ENCODE results near the gene LCOR. TPM values are rescaled to one million over a fixed set of nuclear protein-coding genes. Genes with fewer than 3 reads are reported as not detected.

LCOR gene
- total and polyA plus RNA-seq, 9 of the 15 experiments (the other 6 are each of a cell fraction or from before 2014, with no cell fraction given), result 3.6 to 25.2 (median 14.4) TPM

GRCh38 chr10:96789571-96790108 is 42.5 kb upstream of the LCOR start (continued):
- TF ChIP-seq ZNF639 (CRISPR knock-in tag; conservative IDR thresholded peaks at IDR 0.05 in 1 of 2, IDR thresholded peaks at IDR 0.05 in 1 of 2), result no peak
- peak; percentile 90; the same call in 1 of the 2 replicates for TF ChIP-seq LARP7 (IDR thresholded peaks at IDR 0.05)
- TF ChIP-seq ZBTB7A (IDR thresholded peaks at IDR 0.05; ENCODE audit: borderline replicate concordance, control insufficient read depth, low read depth, low read length), result no peak
- no peak for TF ChIP-seq ARID4B (CRISPR knock-in tag; IDR thresholded peaks at IDR 0.05)
- TF ChIP-seq ZNF384 (IDR thresholded peaks at IDR 0.05; ENCODE audit: low read depth, low read length), result 0 out of 2 replicates have a peak, but pooled peaks have one; percentile 14
- TF ChIP-seq BRCA1 (IDR thresholded peaks at IDR 0.05), result no peak
- TF ChIP-seq BRCA1 (CRISPR knock-in tag; IDR thresholded peaks at IDR 0.05), result no peak
- TF ChIP-seq, protein P1, sequence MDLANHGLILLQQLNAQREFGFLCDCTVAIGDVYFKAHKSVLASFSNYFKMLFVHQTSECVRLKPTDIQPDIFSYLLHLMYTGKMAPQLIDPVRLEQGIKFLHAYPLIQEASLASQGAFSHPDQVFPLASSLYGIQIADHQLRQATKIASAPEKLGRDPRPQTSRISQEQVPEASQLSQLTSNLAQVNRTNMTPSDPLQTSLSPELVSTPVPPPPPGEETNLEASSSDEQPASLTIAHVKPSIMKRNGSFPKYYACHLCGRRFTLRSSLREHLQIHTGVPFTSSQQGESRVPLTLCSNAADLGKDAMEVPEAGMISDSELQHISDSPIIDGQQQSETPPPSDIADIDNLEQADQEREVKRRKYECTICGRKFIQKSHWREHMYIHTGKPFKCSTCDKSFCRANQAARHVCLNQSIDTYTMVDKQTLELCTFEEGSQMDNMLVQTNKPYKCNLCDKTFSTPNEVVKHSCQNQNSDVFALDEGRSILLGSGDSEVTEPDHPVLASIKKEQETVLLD (IDR thresholded peaks at IDR 0.05), result peak; percentile 67
- TF ChIP-seq, protein P2, sequence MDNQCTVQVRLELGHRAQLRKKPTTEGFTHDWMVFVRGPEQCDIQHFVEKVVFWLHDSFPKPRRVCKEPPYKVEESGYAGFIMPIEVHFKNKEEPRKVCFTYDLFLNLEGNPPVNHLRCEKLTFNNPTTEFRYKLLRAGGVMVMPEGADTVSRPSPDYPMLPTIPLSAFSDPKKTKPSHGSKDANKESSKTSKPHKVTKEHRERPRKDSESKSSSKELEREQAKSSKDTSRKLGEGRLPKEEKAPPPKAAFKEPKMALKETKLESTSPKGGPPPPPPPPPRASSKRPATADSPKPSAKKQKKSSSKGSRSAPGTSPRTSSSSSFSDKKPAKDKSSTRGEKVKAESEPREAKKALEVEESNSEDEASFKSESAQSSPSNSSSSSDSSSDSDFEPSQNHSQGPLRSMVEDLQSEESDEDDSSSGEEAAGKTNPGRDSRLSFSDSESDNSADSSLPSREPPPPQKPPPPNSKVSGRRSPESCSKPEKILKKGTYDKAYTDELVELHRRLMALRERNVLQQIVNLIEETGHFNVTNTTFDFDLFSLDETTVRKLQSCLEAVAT (IDR thresholded peaks at IDR 0.05), result peak; percentile 38 to 78; a peak in 3 of 4 replicates
- TF ChIP-seq CC2D1A (IDR thresholded peaks at IDR 0.05), result peak; percentile 84
